Dermis blood vessel endothelial cell (primary cell): ENCODE results near the gene FBXO5. TPM values are rescaled to one million over a fixed set of nuclear protein-coding genes. Genes with fewer than 3 reads are reported as not detected.

Experiments used
- DNase-seq: peaks from one replicate; pipeline ENCODE4 v3.0.0; 2010
- total RNA-seq: library from RNA; depleted of rRNA; stranded (reverse); fragments of >200 nt; gene quantifications from 2 replicates; pipeline ENCODE4 v1.2.3, GENCODE V29; 2014

The FBXO5 gene
- total RNA-seq, 1 donor from 2014 or later = 10.9 TPM

GRCh38 chr6:152950240-152950639 is 32.6 kb downstream of the FBXO5 start:
- DNase-seq = no peak

DNA sequence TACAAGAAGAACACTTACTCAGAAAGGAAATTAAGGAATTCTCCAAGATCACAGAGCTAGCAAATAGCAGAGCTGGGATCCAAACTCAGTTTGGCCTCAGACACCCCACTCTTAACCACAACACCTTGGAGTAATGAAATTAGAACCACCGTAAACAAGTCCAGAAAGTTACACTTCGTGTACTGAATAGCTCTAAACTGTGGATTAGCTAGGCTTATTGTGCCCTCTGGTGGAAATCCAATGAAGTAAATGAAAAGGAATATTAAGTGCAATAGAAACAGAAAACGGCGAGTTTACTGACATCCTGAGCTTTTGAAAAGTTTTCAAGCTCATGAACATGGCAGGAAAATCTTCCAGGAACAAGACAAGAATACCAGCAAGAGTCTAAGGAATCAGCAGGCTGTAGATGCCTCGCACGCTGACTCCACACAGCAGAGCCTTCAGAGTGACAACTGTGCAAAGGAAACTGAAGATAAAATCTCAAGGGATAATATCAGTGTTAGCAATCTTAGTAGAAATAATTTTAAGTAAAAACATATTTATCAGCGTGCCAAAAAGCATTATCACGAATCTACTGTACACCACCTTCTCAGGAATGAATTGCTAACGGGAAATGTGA is 34.6 kb downstream of the FBXO5 start:
- peak; percentile 73 for DNase-seq

DNA sequence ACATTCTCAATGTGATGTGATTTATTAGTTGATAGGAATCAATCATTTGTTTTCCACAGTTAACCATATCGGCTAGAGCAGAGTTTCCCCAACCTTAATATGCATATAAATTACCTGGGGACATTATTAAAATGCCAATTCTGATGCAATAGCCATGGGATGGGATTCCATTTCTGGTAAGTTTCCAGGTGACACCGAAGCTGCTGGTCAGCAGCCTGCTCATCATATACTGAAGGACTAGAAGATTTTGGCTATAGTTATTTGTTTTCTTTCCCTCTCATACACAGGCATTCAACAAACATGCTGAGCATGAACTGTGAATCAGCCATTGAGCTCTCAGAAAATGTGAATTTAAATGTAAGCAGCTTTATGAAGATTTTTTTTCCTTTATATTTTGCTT is 35.8 kb downstream of the FBXO5 start:
- DNase-seq = no peak

- no peak for DNase-seq
Observed at GRCh38 chr6:152946484-152946883, 36.4 kb downstream of the FBXO5 start.

- DNase-seq = no peak
Observed at GRCh38 chr6:152943260-152943897, 39.5 kb downstream of the FBXO5 start.

DNA sequence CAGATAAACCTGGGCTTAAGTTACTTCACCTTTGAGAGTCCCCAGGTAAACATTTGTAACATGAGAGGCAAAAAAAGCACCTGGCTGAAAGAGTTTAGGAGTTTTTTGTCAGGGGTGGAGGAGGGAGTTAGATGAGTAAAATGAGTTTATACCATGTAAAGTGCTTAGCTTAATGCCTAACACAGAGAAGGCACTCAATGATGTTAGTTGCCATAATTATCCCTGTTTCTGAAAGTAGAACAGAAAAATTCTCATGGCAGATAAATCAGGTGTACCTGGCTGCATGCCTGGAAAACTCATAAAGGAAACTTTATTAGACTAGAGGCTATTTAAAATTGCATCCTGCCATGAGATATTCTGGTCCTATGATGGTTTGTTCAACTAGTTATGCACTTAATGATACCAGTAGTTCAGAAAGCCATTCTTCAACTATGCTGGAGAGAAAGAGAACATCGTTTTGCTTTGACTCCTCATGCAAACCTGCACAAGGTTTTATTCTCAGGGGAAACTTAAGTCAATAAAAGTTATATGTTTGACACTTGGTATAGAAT is 40.4 kb downstream of the FBXO5 start:
- no peak for DNase-seq

DNA sequence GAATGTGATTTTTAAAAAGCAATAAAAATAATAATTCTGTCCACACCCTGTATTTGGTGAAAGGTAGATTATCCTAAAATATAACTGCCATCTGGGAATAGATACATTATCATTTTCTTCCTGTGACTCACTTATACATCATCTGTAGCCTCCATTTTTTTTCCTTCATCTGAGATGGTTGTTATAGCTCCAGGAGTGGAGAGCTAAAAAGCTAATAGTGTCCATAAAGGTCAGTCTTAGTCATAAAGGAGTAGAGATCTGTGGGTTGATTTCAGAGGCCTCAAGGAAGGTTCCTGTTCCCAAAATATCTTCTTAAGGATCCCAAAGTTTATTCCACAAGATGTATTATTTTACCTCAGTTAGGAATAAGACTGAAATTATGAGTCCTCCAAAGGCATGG is 41.1 kb downstream of the FBXO5 start:
- DNase-seq = no peak

GRCh38 chr6:152932865-152933264 is 50.0 kb downstream of the FBXO5 start:
- no peak for DNase-seq

- no peak for DNase-seq
Observed at GRCh38 chr6:152922706-152923105, 60.1 kb downstream of the FBXO5 start.

Other genes starting within 250 kb of the FBXO5 start
- gene VIP, start 232.2 kb downstream of the FBXO5 start, total RNA-seq = 0.56 and 1.7 TPM in 2 replicates
- gene MTRF1L, start 19.7 kb upstream of the FBXO5 start, total RNA-seq = 20.8 and 24.8 TPM in 2 replicates
- gene RGS17, start 148.2 kb upstream of the FBXO5 start, total RNA-seq = 3.3 and 3.9 TPM in 2 replicates